Stimulated activated CD8-positive, alpha-beta memory T cell treated with anti-CD3 and anti-CD28 coated beads, Interleukin-15, amount 100 ng/mL, for 48 hours (primary cell): ENCODE results near the gene DENND5A.
"Not testable (repeated sequence)": the region's sequence is repeated elsewhere in the genome, so short reads cannot be mapped to it uniquely, and the experiment has no call there.

ENCODE experiments used
- DNase-seq, 2 donors: peaks; one replicate each; pipeline ENCODE4 v3.0.0-alpha.2; 2020; ENCODE audit warnings: low read depth in 2 of 2

Gene DENND5A

DNA sequence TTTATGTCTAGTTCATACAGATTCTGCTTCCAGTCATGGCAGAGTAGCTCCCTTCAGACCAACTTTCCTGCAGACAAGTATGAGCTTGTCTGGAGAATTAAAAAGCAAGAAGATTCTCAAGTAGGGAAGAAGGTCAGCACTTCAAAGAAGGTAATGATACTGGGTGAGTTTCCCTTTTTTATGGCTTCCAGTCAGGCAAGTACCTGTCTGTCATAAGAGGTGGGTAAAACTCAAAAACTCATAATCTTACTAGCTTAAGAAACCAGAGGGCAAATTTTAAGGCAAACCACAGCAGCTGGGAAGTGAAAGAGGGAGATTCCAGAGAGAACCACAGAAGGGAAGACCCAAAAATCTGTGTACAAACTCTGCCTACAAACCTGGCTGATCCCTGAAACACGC is 54.2 kb downstream of the DENND5A start:
- no peak for DNase-seq

- no peak for DNase-seq
Observed at GRCh38 chr11:9210224-9210921, 54.8 kb downstream of the DENND5A start.

GRCh38 chr11:9209604-9210003 is 55.5 kb downstream of the DENND5A start:
- peak in 1 of 2 donors; percentile 7 for DNase-seq

GRCh38 chr11:9208726-9209501 is 56.2 kb downstream of the DENND5A start:
- no peak for DNase-seq

DNA sequence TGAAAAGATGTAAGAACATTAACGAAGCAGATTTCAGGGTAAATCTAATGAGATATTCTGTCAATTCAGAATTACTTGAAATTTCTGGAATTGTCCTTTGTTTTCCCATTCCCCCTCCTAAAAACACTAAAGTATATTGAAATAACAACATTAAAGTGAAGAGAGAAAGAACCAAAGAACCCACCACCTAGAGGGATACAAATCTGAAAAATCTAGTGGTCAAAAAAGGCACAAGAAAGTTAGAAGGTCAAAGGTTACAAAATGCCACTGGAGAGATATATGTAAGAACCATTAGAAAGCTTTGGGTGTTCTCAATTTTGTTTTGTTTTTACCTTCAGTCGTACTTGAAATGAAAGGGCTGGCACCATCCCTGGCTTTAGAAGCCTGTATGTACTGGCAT is 57.9 kb downstream of the DENND5A start:
- no peak for DNase-seq

DNA sequence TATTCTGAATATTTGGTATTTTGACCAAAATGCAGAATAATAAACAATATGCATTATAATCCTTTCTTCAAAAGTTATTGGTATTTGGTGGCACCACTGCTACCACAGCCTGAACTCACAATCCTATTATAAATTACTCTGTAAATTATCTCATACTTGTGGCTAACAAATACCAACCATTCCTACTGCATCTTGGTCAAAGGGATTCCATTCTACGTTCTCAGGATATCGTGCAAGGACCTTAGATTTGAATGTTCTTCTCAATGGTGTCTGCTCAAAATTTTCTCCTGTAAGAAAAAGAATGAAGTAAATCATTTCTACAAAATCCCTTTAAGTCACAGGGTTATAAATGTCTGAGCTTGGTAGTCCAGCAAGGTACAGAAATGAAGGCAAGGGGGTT is 58.7 kb downstream of the DENND5A start:
- DNase-seq, result no peak

DNA sequence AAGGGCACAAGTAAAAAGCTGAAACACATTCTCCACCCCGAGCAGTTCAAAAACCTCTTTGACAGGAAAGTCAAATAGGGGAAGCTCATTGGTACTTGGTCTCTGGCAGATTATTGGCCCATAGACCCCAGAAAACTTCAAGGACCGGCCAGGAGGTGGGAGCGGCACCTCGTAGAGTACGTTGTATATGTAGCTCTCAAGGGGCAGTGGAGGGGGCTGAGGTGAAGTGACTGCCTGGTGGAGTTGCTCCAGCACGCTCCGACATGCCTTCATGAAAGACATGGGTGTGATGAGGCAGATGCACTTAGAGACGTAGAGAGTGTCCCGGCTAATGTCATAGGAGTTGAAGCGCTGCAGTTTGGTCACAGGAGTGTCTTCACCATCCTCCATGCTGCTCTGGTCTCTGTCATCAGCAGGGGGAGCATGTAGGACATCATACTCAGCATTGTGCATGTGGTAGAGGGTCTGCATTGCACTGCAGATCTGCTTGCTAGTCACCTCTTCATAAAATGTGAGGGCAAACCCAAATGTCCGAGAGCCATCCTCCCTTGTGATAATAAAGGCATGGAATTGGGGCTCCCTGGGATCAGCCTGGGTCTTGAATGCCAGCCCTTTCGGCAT is 61.3 kb downstream of the DENND5A start:
- no peak for DNase-seq

DNA sequence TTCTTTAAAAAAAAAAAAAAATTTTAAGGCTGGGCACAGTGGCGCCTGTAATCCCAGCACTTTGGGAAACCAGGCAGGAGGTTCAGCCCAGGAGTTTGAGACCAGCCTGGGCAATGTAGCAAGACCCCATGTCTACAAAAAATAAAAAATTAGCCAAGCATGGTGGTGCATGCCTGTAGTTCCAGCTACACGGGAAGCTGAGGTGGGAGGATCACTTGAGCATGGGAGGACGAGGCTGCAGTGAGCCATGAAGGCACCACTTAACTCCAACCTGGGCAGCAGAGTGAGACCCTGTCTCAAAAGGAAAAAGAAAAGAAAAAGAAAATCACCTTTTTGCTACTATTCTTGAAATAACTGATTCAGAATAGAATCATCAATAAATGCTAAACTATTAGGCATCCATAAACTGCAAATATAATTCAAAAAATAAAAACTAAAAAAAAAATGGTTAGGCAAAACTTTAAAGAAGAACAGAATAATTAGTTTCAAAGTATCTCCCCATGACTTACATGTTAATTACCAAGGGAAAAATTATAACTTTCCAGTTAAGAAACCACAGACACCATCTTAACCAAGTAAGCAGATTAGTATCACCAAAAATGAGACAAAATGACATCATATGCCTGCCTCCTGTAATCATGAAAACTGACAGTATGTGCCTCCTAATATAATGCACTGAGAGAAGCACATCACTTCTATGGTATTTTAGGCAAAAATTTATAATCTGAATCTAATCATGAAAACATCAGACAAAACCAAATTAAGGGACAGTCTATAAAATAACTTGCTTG is 63.6 kb downstream of the DENND5A start:
- DNase-seq, result no peak

- no peak for DNase-seq
Observed at GRCh38 chr11:9200471-9200870, 64.7 kb downstream of the DENND5A start.

- DNase-seq, result no peak
Observed at GRCh38 chr11:9193316-9193715, 71.8 kb downstream of the DENND5A start.

- DNase-seq, result no peak
Observed at GRCh38 chr11:9192561-9192960, 72.6 kb downstream of the DENND5A start.

DNA sequence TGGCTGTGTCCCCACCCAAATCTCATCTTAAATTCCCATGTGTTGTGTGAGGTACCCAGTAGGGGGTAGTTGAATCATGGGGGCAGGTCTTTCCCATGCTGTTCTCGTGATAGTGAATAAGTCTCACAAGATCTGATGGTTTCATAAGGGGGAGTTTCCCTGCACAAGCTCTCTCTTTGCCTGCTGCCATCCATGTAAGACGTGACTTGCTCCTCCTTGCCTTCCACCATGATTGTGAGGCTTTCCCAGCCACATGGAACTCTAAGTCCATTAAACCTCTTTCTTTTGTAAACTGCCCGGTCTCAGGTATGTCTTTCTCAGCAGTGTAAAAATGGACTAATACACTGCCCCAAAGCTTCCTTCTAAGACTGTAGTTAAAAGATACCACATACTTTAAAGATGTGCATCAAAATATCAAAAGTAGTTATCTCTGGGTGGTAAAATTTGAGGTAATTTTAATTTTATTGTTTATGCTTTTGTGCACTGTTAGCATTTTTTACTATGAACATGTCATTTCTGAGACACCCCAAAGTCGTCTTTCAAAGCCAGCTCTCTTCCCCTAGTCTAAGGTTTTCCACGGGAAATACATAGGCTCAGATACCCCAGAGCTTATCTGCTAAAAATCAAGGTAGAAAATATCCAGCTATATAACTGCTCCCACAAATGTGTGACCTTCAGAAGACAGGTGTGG is 74.7 kb downstream of the DENND5A start:
- not testable (repeated sequence) for DNase-seq

- DNase-seq, result not testable (repeated sequence)
Observed at GRCh38 chr11:9188860-9189259, 76.3 kb downstream of the DENND5A start.

- DNase-seq, result no peak
Observed at GRCh38 chr11:9187616-9188015, 77.5 kb downstream of the DENND5A start.

DNA sequence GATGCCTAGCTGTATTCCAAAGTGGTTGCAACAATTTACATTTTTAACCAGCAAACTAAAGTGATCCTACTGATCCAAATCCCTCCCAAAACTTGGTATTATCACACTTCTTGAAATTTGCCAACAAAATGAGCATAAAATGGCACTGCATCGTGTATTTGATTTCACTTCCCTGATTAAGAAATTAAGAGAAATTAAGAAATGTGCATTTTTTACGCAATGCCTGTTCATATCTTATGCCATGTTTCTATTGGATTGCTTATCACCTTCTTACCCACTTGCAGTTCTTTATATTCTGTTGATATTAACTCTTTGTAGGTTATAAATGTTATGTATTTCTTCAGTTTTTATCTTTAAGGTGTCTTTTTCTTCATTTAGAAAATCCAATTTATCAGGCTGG is 80.6 kb downstream of the DENND5A start:
- no peak for DNase-seq

DNA sequence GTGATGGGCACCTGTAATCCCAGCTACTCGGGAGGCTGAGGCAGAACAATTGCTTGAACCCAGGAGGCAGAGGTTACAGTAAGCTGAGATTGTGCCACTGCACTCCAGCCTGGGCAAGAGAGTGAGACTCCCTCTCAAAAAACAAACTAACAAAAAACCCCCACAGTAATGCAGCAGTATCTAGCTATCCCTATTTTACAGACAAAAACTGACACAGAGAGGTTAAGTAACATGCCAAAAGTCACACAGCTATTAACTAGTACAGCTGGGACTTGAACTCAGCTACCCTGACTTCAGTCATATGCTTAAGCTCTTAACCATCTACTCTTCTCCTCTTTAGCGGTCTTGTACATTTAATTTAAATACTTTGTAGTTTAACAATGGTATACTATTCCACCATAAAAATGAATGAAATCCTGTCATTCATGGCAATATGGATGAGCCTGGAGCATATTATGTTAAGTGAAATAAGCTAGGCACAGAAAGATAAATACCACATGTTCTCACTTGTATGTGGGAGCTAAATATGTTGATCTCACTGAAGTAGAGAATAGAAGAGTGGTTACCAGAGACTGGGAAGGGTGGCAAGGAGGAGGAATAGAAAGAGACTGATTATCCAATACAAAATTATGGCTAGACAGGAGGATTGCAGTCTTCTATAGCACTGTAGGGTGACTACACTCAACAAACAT is 82.8 kb downstream of the DENND5A start:
- DNase-seq, result no peak

GRCh38 chr11:9180784-9181183 is 84.4 kb downstream of the DENND5A start:
- DNase-seq, result no peak

DNA sequence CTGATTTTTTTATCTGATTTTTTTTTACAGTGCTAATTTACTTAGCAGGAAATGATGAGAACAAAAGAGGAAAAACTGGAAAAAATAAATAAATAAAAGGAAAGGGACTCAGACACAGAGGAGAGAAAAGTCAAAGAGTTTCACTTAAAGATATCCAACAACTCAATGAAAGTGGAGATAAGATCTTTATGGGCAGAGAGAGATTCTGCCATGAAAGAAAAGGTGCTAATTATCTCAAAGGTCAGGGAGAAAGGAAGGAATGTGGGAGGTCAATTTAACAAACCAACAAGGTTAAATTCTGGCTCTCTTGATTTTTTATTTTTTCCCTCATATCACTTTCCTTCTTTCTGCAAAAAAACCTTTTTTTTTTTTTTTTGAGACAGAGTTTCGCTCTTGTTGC is 86.0 kb downstream of the DENND5A start:
- no peak for DNase-seq

DNA sequence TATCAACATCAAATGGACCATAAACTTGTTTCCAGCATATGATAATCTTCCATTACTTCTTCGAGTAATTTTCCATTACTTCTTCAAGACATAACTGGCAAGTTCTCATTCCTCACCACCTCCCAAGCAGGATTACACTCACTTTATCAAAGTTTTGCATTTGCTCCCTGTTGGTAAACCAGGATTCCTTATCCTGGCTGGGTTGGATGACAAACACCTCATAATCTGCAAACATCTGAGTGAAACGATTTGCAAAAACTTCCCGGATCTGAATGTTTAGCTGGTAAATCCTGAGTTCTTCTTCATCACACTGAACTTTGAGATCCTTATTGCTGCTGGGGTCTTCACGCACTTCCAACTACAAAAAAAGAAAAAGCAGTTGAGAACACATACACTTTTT is 86.4 kb downstream of the DENND5A start:
- DNase-seq, result no peak

DNA sequence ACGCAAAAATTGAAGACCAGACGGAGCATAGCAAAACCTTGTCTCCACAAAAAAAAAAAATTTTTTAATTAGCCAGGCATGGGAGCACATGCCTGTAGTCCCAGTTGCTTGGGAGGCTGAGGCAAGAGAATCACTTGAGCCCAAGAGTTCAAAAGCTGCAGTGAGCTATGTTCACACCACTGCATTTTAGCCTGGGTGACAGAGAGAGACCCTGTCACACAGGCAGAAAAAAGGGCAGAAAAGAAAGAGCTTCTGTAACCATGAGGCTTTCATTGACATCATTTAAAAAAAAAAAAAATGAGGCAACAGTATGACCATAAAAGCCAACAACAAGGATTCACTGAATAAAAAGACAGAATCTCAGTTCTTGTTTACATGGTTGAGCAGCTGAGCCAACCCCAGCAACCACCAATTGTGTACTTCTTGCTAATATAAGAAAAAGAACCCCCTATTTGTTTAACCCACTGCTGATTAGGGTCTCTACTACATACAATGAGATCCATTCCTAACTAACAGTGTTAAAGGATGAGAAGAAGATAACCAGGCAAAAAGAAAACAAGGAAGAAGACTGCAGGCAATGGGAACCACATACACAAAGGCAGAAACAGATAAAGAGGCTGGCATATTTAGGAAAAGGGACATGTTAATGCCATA is 87.6 kb downstream of the DENND5A start:
- no peak for DNase-seq
